PC-9 (cell line): ENCODE results near the gene GPATCH3. TPM values are rescaled to one million over a fixed set of nuclear protein-coding genes. Genes with fewer than 3 reads are reported as not detected.

Experiments used
- BruUV-seq: library from RNA; stranded (reverse); fragments of 400-500 nt; replicated peaks from 2 replicates; lab custom pipeline; 2021; lab: Mats Ljungman, UMichigan
- CTCF ChIA-PET: fragments of 300-600 bp; sonication (Branson Sonifier 250); formaldehyde crosslinking; loops from one replicate; lab custom pipeline; 2022; ENCODE audit warnings: antibody characterized with exemption; lab: Charles Lee
- POLR2A ChIA-PET: fragments of 300-600 bp; sonication (Branson Sonifier 250); formaldehyde crosslinking; loops from one replicate; lab custom pipeline; 2022; ENCODE audit warnings: antibody characterized with exemption; ENCODE audit not compliant: unreplicated experiment; lab: Charles Lee
- DNase-seq, 2 experiments: peaks; one replicate each; pipeline versions ENCODE4 v3.0.0 to v3.0.0-alpha.2; 2015 to 2022; ENCODE audit warnings: mixed read lengths in 1 of 2
- H2AFZ ChIP-seq: fragments of 200-600 bp; sonication (generic); 2 replicates; pipeline ENCODE4 v1.8.1; 2017; ENCODE audit warnings: antibody characterized with exemption
- H3F3A ChIP-seq: fragments of 200-600 bp; sonication (generic); 2 replicates; pipeline ENCODE4 v1.8.1; 2017; ENCODE audit warnings: antibody characterized with exemption, mild to moderate bottlenecking, low read depth; ENCODE audit not compliant: insufficient read depth
- H3K27ac ChIP-seq: fragments of 200-600 bp; sonication (generic); 2 replicates; pipeline ENCODE4 v1.6.1; 2016; ENCODE audit warnings: mixed run types
- H3K27me3 ChIP-seq: fragments of 200-600 bp; sonication (generic); 2 replicates; pipeline ENCODE4 v1.6.1; 2016; ENCODE audit warnings: low read depth, mixed run types; ENCODE audit not compliant: insufficient read depth
- H3K36me3 ChIP-seq: fragments of 200-600 bp; sonication (generic); 2 replicates; pipeline ENCODE4 v1.6.1; 2016; ENCODE audit warnings: low read depth, mixed run types
- H3K4me1 ChIP-seq: fragments of 200-600 bp; sonication (generic); replicated peaks from 2 replicates; pipeline ENCODE4 v1.6.1; 2016; ENCODE audit warnings: mixed run types; ENCODE audit not compliant: insufficient read depth
- H3K4me2 ChIP-seq: fragments of 200-600 bp; sonication (generic); 2 replicates; pipeline ENCODE4 v1.6.1; 2017; ENCODE audit warnings: mixed run types
- H3K4me3 ChIP-seq: fragments of 200-600 bp; sonication (generic); 2 replicates; pipeline ENCODE4 v1.6.1; 2016; ENCODE audit warnings: mixed run types
- H3K79me2 ChIP-seq: fragments of 200-600 bp; sonication (generic); 2 replicates; pipeline ENCODE4 v1.6.1; 2017; ENCODE audit warnings: low read depth, mixed run types
- H3K9me2 ChIP-seq: fragments of 200-600 bp; sonication (generic); 2 replicates; pipeline ENCODE4 v1.8.1; 2017; ENCODE audit warnings: mild to moderate bottlenecking; ENCODE audit not compliant: insufficient read depth
- H3K9me3 ChIP-seq: fragments of 200-600 bp; sonication (generic); 2 replicates; pipeline ENCODE4 v1.8.1; 2016; ENCODE audit warnings: low read depth; ENCODE audit not compliant: insufficient read depth
- H4K20me1 ChIP-seq: fragments of 200-600 bp; sonication (generic); 2 replicates; pipeline ENCODE4 v1.8.1; 2017; ENCODE audit not compliant: insufficient read depth
- EZH2 ChIP-seq: fragments of 200-600 bp; sonication (generic); IDR thresholded peaks from 2 replicates; pipeline ENCODE4 v1.8.0; 2017; ENCODE audit warnings: antibody characterized with exemption, low read depth
- intact Hi-C: fragments of 100-400 bp; cut with micrococcal nuclease; formaldehyde crosslinking; loops from one replicate; pipeline ENCODE4 v1.10.0; 2022; ENCODE audit not compliant: unreplicated experiment
- total RNA-seq: library from RNA; stranded (reverse); gene quantifications from 2 replicates; pipeline ENCODE4 v1.2.3, GENCODE V29; 2021
- TF ChIP-seq, protein P1 (sequence below): fragments of 200-600 bp; sonication (generic); conservative IDR thresholded peaks from 2 replicates; pipeline ENCODE4 v1.6.1; 2017; ENCODE audit warnings: mixed run types, antibody characterized with exemption, mild to moderate bottlenecking, moderate library complexity

Gene GPATCH3
- total RNA-seq, 1 experiment from 2014 or later: 13.1 TPM

GRCh38 chr1:26864610-26865480 lies 35.4 kb downstream of the GPATCH3 start:
- Histone ChIP-seq H3F3A (peaks cover 56% of the 10 kb centered on the region), H2AFZ (no peak overlapping the region), H4K20me1 (no peaks in the 10 kb centered on the region), H3K9me2 (no peaks in the 10 kb centered on the region), H3K9me3 (no peaks in the 10 kb centered on the region), H3K27ac (peak overlapping the region; percentile 100), H3K79me2 (peaks cover 23% of the 10 kb centered on the region), H3K4me3 (peak overlapping the region; percentile 85), H3K27me3 (no peaks in the 10 kb centered on the region), H3K4me2 (peak overlapping the region; percentile 85), H3K36me3 (no peaks in the 10 kb centered on the region), H3K4me1 (peaks cover 57% of the 10 kb centered on the region)
- intact Hi-C loops: loop anchor here (10.0 kb wide), 2 partner anchors 170 to 510 kb away; partner anchors contain the start of genes ARID1A and CRYBG2
- peak; percentile 86 to 98 for DNase-seq
- TF ChIP-seq, protein P1, sequence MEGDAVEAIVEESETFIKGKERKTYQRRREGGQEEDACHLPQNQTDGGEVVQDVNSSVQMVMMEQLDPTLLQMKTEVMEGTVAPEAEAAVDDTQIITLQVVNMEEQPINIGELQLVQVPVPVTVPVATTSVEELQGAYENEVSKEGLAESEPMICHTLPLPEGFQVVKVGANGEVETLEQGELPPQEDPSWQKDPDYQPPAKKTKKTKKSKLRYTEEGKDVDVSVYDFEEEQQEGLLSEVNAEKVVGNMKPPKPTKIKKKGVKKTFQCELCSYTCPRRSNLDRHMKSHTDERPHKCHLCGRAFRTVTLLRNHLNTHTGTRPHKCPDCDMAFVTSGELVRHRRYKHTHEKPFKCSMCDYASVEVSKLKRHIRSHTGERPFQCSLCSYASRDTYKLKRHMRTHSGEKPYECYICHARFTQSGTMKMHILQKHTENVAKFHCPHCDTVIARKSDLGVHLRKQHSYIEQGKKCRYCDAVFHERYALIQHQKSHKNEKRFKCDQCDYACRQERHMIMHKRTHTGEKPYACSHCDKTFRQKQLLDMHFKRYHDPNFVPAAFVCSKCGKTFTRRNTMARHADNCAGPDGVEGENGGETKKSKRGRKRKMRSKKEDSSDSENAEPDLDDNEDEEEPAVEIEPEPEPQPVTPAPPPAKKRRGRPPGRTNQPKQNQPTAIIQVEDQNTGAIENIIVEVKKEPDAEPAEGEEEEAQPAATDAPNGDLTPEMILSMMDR: no peak
- no peak for TF ChIP-seq EZH2
- TSS peak; percentile 82 for BruUV-seq
- ChIA-PET CTCF (interaction anchor here (0.6 to 2.0 kb wide), 5 partner anchors 16 to 335 kb away, joined by 3 to 9 read pairs (median 5); partner anchors contain the start of gene RPS6KA1), POLR2A (interaction anchor here (0.5 to 3.2 kb wide), 14 partner anchors 10 to 631 kb away, joined by 3 to 42 read pairs (median 4); partner anchors contain the start of genes CEP85, PIGV and TRNP1)

- H3K27me3 ChIP-seq: no peaks in the 10 kb centered on the region
- H3K79me2 ChIP-seq: peaks cover 23% of the 10 kb centered on the region
- H3K9me3 ChIP-seq: no peaks in the 10 kb centered on the region
- no peak overlapping the region for H2AFZ ChIP-seq
- H4K20me1 ChIP-seq: no peaks in the 10 kb centered on the region
- DNase-seq: no peak
- POLR2A ChIA-PET: interaction anchor here (0.6 to 3.2 kb wide), 3 partner anchors 15 to 65 kb away, joined by 4 to 42 read pairs (median 9); no protein-coding TSS in a partner anchor
- peak overlapping the region; percentile 85 for H3K4me3 ChIP-seq
- H3F3A ChIP-seq: peaks cover 61% of the 10 kb centered on the region
- no TSS peak for BruUV-seq
- no peak for TF ChIP-seq EZH2
- TF ChIP-seq, protein P1: no peak
- peaks cover 67% of the 10 kb centered on the region for H3K4me1 ChIP-seq
- H3K9me2 ChIP-seq: no peaks in the 10 kb centered on the region
- no peaks in the 10 kb centered on the region for H3K36me3 ChIP-seq
- H3K27ac ChIP-seq: peak overlapping the region; percentile 100
- intact Hi-C loops: loop anchor here (1.0 to 10.0 kb wide), 4 partner anchors 14 to 509 kb away; partner anchors contain the start of genes ARID1A and CRYBG2
- H3K4me2 ChIP-seq: peak overlapping the region; percentile 85
- CTCF ChIA-PET: interaction anchor here (2.0 kb wide), 1 partner anchor 15 kb away, joined by 9 read pairs; no protein-coding TSS in a partner anchor
These were observed 36.6 kb downstream of the GPATCH3 start for GRCh38 chr1:26863685-26864077.
